IMR-90 (cell line): ENCODE data around the gene DNAH17. TPM values are rescaled to one million over a fixed set of nuclear protein-coding genes. Genes with fewer than 3 reads are reported as not detected.

Source experiments
- ATAC-seq: fragments of 200-7000 bp; cut with Tn5 transposase; 2 replicates; pipeline ENCODE4 v1.9.1; 2020; ENCODE audit warnings: low read depth, mild to moderate bottlenecking, moderate library complexity
- BruUV-seq: library from RNA; stranded (reverse); fragments of 400-500 nt; replicated peaks from 2 replicates; lab custom pipeline; 2021; lab: Mats Ljungman, UMichigan
- CTCF ChIA-PET: fragments of 300-600 bp; formaldehyde crosslinking; extraction: SDS; loops from one replicate; lab custom pipeline; 2021; ENCODE audit warnings: antibody characterized with exemption; lab: Yijun Ruan, JAX
- POLR2A ChIA-PET: fragments of 300-600 bp; sonication (Branson Sonifier 250); formaldehyde crosslinking; loops from one replicate; lab custom pipeline; 2022; ENCODE audit warnings: antibody characterized with exemption; ENCODE audit not compliant: unreplicated experiment; lab: Charles Lee
- DNase-seq: peaks from one replicate; pipeline ENCODE4 v3.0.0; 2013
- H2AFZ ChIP-seq: replicated peaks from 2 replicates; pipeline ENCODE3; 2013; ENCODE audit warnings: low read length, mild to moderate bottlenecking; ENCODE audit not compliant: poor library complexity
- H2AK5ac ChIP-seq: 2 replicates; pipeline ENCODE4 v1.6.1; 2013; ENCODE audit warnings: low read depth, low read length, inconsistent platforms
- H2AK9ac ChIP-seq: replicated peaks from 2 replicates; pipeline ENCODE3; 2013; ENCODE audit warnings: mild to moderate bottlenecking, low read depth, low read length, moderate library complexity; ENCODE audit not compliant: poor library complexity
- H2BK120ac ChIP-seq: 2 replicates; pipeline ENCODE4 v1.6.1; 2013; ENCODE audit warnings: low read depth, low read length, inconsistent platforms
- H2BK15ac ChIP-seq: 3 replicates; pipeline ENCODE4 v1.6.1; 2013; ENCODE audit warnings: low read depth, low read length, inconsistent platforms
- H2BK20ac ChIP-seq: 2 replicates; pipeline ENCODE4 v1.6.1; 2013; ENCODE audit warnings: low read depth, mild to moderate bottlenecking, inconsistent platforms, low read length, moderate library complexity
- H2BK5ac ChIP-seq: 2 replicates; pipeline ENCODE4 v1.6.1; 2013; ENCODE audit warnings: mild to moderate bottlenecking, low read depth, low read length, inconsistent platforms; ENCODE audit not compliant: poor library complexity, severe bottlenecking
- H3K14ac ChIP-seq: replicated peaks from 2 replicates; pipeline ENCODE4 v1.6.1; 2013; ENCODE audit warnings: low read depth, low read length, inconsistent platforms
- H3K18ac ChIP-seq: 2 replicates; pipeline ENCODE4 v1.6.1; 2013; ENCODE audit warnings: low read depth, low read length, control low read depth
- H3K23ac ChIP-seq: 2 replicates; pipeline ENCODE4 v1.6.1; 2013; ENCODE audit warnings: low read depth, low read length, inconsistent platforms
- H3K27ac ChIP-seq: 2 replicates; pipeline ENCODE4 v1.5.1; 2013; ENCODE audit warnings: mild to moderate bottlenecking, control low read depth, low read length; ENCODE audit not compliant: insufficient read depth
- H3K27me3 ChIP-seq: 2 replicates; pipeline ENCODE4 v1.6.1; 2013; ENCODE audit warnings: low read length; ENCODE audit not compliant: control insufficient read depth, insufficient read depth
- H3K36me3 ChIP-seq: 2 replicates; pipeline ENCODE4 v1.6.1; 2013; ENCODE audit warnings: low read length, mixed read lengths; ENCODE audit not compliant: control insufficient read depth, insufficient read depth
- H3K4ac ChIP-seq: 2 replicates; pipeline ENCODE4 v1.6.1; 2013; ENCODE audit warnings: low read depth, low read length, inconsistent platforms
- H3K4me1 ChIP-seq: 2 replicates; pipeline ENCODE4 v1.6.1; 2013; ENCODE audit warnings: low read length, mixed read lengths; ENCODE audit not compliant: control insufficient read depth, insufficient read depth
- H3K4me2 ChIP-seq: 2 replicates; pipeline ENCODE4 v1.6.1; 2013; ENCODE audit warnings: low read depth, mild to moderate bottlenecking, control low read depth, low read length, moderate library complexity
- H3K4me3 ChIP-seq: 2 replicates; pipeline ENCODE4 v1.5.1; 2013; ENCODE audit warnings: low read depth, mild to moderate bottlenecking, control low read depth, low read length, moderate library complexity; ENCODE audit not compliant: insufficient read depth
- H3K56ac ChIP-seq: 2 replicates; pipeline ENCODE4 v1.6.1; 2013; ENCODE audit warnings: low read length, inconsistent platforms; ENCODE audit not compliant: insufficient read depth; ENCODE audit errors: extremely low read depth
- H3K79me1 ChIP-seq, 2 experiments: 2 replicates each; pipeline ENCODE4 v1.6.1; 2013; ENCODE audit warnings: low read length in 2 of 2, inconsistent platforms in 1 of 2, low read depth in 1 of 2
- H3K9ac ChIP-seq: 2 replicates; pipeline ENCODE4 v1.6.1; 2013; ENCODE audit warnings: low read depth, low read length, control low read depth
- H3K9me1 ChIP-seq: 2 replicates; pipeline ENCODE4 v1.6.1; 2013; ENCODE audit warnings: low read length, inconsistent platforms; ENCODE audit not compliant: insufficient read depth
- H3K9me3 ChIP-seq: 2 replicates; pipeline ENCODE4 v1.6.1; 2013; ENCODE audit warnings: low read length; ENCODE audit not compliant: control insufficient read depth, insufficient read depth
- H4K20me1 ChIP-seq: 2 replicates; pipeline ENCODE4 v1.6.1; 2013; ENCODE audit warnings: low read length, inconsistent platforms; ENCODE audit not compliant: insufficient read depth
- H4K5ac ChIP-seq: 2 replicates; pipeline ENCODE4 v1.6.1; 2013; ENCODE audit warnings: mild to moderate bottlenecking, low read depth, low read length, control low read depth
- H4K8ac ChIP-seq, 2 experiments: 2 replicates each; pipeline ENCODE4 v1.6.1; 2013; ENCODE audit warnings: low read depth in 2 of 2, low read length in 2 of 2, control low read depth in 1 of 2, inconsistent platforms in 1 of 2
- H4K91ac ChIP-seq: 2 replicates; pipeline ENCODE4 v1.6.1; 2013; ENCODE audit warnings: low read depth, low read length, inconsistent platforms; ENCODE audit not compliant: insufficient read depth
- BHLHE40 ChIP-seq: fragments of 150-350 bp; IDR thresholded peaks from 2 replicates; pipeline ENCODE4 v1.6.1; 2016; ENCODE audit warnings: mild to moderate bottlenecking, low read depth, low read length
- CEBPB ChIP-seq: IDR thresholded peaks from 2 replicates; pipeline ENCODE4 v1.6.1; 2012; ENCODE audit warnings: low read depth, low read length, improper control_type of control experiment
- CHD1 ChIP-seq: IDR thresholded peaks from 2 replicates; pipeline ENCODE4 v1.6.1; 2012; ENCODE audit warnings: low read depth, low read length, improper control_type of control experiment
- FOS ChIP-seq: fragments of 150-350 bp; IDR thresholded peaks from 2 replicates; pipeline ENCODE4 v1.6.1; 2016; ENCODE audit warnings: low read depth, low read length
- MAFK ChIP-seq: IDR thresholded peaks from 2 replicates; pipeline ENCODE4 v1.6.1; 2012; ENCODE audit warnings: low read depth, low read length, improper control_type of control experiment
- MAZ ChIP-seq: IDR thresholded peaks from 2 replicates; pipeline ENCODE4 v1.6.1; 2012; ENCODE audit warnings: low read depth, mild to moderate bottlenecking, low read length, improper control_type of control experiment, moderate library complexity, borderline replicate concordance
- MXI1 ChIP-seq: IDR thresholded peaks from 2 replicates; pipeline ENCODE4 v1.6.1; 2012; ENCODE audit warnings: low read depth, mild to moderate bottlenecking, low read length, moderate library complexity, borderline replicate concordance
- NFE2L2 ChIP-seq: fragments of 150-350 bp; IDR thresholded peaks from 2 replicates; pipeline ENCODE4 v1.6.1; 2016; ENCODE audit warnings: low read depth, mild to moderate bottlenecking, low read length
- POLR2A ChIP-seq: IDR thresholded peaks from 2 replicates; pipeline ENCODE4 v1.6.1; 2012; ENCODE audit warnings: mild to moderate bottlenecking, low read depth, low read length
- RAD21 ChIP-seq: IDR thresholded peaks from 2 replicates; pipeline ENCODE4 v1.6.1; 2012; ENCODE audit warnings: low read length, improper control_type of control experiment
- RCOR1 ChIP-seq: IDR thresholded peaks from 2 replicates; pipeline ENCODE4 v1.6.1; 2012; ENCODE audit warnings: mild to moderate bottlenecking, low read length, improper control_type of control experiment; ENCODE audit not compliant: insufficient replicate concordance
- RFX5 ChIP-seq: IDR thresholded peaks from 2 replicates; pipeline ENCODE4 v1.8.0; 2012; ENCODE audit warnings: low read depth, mild to moderate bottlenecking, low read length, moderate library complexity
- SMC3 ChIP-seq: fragments of 150-350 bp; IDR thresholded peaks from 2 replicates; pipeline ENCODE4 v1.6.1; 2016; ENCODE audit warnings: low read depth, mild to moderate bottlenecking, antibody characterized with exemption, low read length, moderate library complexity
- WGBS, 2 experiments: methylation state at CpG; one replicate each; pipeline versions ENCODE4 v1.1.5 to v1.1.7; 2013; ENCODE audit warnings: missing lambda C conversion rate in 2 of 2; ENCODE audit not compliant: insufficient read length in 1 of 2; ENCODE audit errors: extremely low coverage in 2 of 2; 5-methylcytosine and 5-hydroxymethylcytosine counted together
- dilution Hi-C: fragments of 300-500 bp; cut with HindIII; formaldehyde crosslinking; loops from one replicate; pipeline ENCODE4 v1.14.3; 2018; ENCODE audit warnings: low sequenced_read_pairs; ENCODE audit not compliant: unreplicated experiment
- in situ Hi-C: fragments of 300-500 bp; cut with MboI; formaldehyde crosslinking; loops from 3 replicates; pipeline ENCODE4 v1.14.3; 2019; ENCODE audit warnings: low sequenced_read_pairs, inconsistent platforms, mixed read lengths
- intact Hi-C: fragments of 100-400 bp; cut with micrococcal nuclease; formaldehyde crosslinking; loops from 2 replicates; pipeline ENCODE4 v1.10.0; 2022
- polyA plus RNA-seq, 3 experiments: library from polyadenylated mRNA; depleted of rRNA; stranded (reverse); fragments of >200 nt; gene quantifications; 2 replicates each; pipeline ENCODE4 v1.2.3, GENCODE V29; 2012; ENCODE audit warnings: low replicate concordance in 1 of 3
- total RNA-seq: library from RNA; depleted of rRNA; stranded (reverse); fragments of >200 nt; gene quantifications from 2 replicates; pipeline ENCODE4 v1.2.3, GENCODE V29; 2012
- TF ChIP-seq, protein P1 (sequence below): conservative IDR thresholded peaks from 2 replicates; pipeline ENCODE4 v1.5.1; 2012; ENCODE audit warnings: mild to moderate bottlenecking, low read depth, low read length, improper control_type of control experiment
- TF ChIP-seq, protein P2 (sequence below): fragments of 150-350 bp; IDR thresholded peaks from 2 replicates; pipeline ENCODE4 v1.6.1; 2016; ENCODE audit warnings: low read depth, mild to moderate bottlenecking, low read length, moderate library complexity, borderline replicate concordance

Gene DNAH17
- total and polyA plus RNA-seq, 2 of the 4 experiments (the other 2 are of a cell fraction), result not detected

DNA sequence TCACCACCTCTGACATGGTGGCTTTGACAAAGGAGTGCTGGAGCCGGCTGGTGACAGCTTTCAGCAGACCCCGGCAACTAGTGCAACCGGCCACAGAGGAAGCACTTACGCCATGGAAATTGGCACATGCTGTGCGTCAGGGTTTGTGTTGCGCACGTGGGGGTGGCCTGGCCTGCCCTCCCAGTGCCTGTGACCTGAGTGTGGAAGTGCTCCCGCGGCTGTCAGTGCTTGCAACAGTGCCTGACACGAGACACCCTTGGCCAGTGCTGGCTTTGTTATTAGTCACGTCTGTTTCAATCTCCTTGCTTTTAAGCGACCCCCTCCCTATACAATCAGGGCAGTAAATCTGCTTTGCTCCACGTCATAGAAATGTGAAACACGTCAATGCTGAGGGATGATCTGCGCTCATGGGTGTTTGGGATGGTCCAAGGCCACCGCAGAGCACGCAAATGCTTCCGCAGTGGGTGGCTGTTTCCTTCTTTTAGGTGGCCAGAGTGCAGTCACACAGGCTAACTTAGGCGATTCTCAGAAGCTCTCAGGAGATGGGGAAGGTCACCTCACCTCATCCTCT lies 134.5 kb downstream of the DNAH17 start:
- no peaks in the 10 kb centered on the region for H3K9me1 ChIP-seq
- H3K4me2 ChIP-seq, result no peak overlapping the region; the same call in 1 of the 2 replicates
- H3K18ac ChIP-seq, result peak overlapping the region; percentile 56; the same call in 1 of the 2 replicates
- H4K5ac ChIP-seq, result peak overlapping the region; percentile 34; the same call in 1 of the 2 replicates
- no peaks in the 10 kb centered on the region for H3K9me3 ChIP-seq
- H3K4me3 ChIP-seq, result no peak overlapping the region
- in situ Hi-C loops (no loop called here), dilution Hi-C loops (no loop called here), intact Hi-C loops (no loop called here)
- no peak overlapping the region for H3K14ac ChIP-seq
- DNase-seq (peak; percentile 88), ATAC-seq (peak; percentile 83)
- peak overlapping the region; percentile 7 for H2BK5ac ChIP-seq
- H2BK20ac ChIP-seq, result no peak overlapping the region
- POLR2A ChIA-PET, result no interaction called here
- peak overlapping the region; percentile 36 for H2AFZ ChIP-seq
- H3K36me3 ChIP-seq, result no peaks in the 10 kb centered on the region
- H3K9ac ChIP-seq, result peak overlapping the region; percentile 12; the same call in 1 of the 2 replicates
- no peaks in the 10 kb centered on the region for H4K20me1 ChIP-seq
- WGBS, 2 experiments, result 30% methylated on average over 12 of the region's 19 CpGs; no CpG with 5 or more reads in 1 of the 2 experiments
- CTCF ChIA-PET, result interaction anchor here (1.0 kb wide), 1 partner anchor 28 kb away, joined by 3 read pairs; no protein-coding TSS in a partner anchor
- peak overlapping the region; percentile 40; the same call in 1 of the 2 replicates for H3K23ac ChIP-seq
- H2AK9ac ChIP-seq, result no peak overlapping the region
- no peaks in the 10 kb centered on the region for H3K79me1 ChIP-seq
- H3K4ac ChIP-seq, result no peak overlapping the region
- H3K27ac ChIP-seq, result peak overlapping the region; percentile 83
- H3K4me1 ChIP-seq, result peaks cover 10% of the 10 kb centered on the region; the same call in 1 of the 2 replicates
- H2AK5ac ChIP-seq, result peak overlapping the region; percentile 3; the same call in 1 of the 2 replicates
- H2BK15ac ChIP-seq, result no peak overlapping the region; the same call in 2 of the 3 replicates
- no peak overlapping the region; the same call in 1 of the 2 replicates for H2BK120ac ChIP-seq
- H4K8ac ChIP-seq, result peak overlapping the region in 1 of 2 experiments; percentile 86; a peak in 2 of 4 replicates
- no TSS peak for BruUV-seq
- H3K27me3 ChIP-seq, result no peaks in the 10 kb centered on the region
- no peak overlapping the region for H3K56ac ChIP-seq
- H4K91ac ChIP-seq, result peak overlapping the region; percentile 58; the same call in 1 of the 2 replicates
- TF ChIP-seq, protein P1, sequence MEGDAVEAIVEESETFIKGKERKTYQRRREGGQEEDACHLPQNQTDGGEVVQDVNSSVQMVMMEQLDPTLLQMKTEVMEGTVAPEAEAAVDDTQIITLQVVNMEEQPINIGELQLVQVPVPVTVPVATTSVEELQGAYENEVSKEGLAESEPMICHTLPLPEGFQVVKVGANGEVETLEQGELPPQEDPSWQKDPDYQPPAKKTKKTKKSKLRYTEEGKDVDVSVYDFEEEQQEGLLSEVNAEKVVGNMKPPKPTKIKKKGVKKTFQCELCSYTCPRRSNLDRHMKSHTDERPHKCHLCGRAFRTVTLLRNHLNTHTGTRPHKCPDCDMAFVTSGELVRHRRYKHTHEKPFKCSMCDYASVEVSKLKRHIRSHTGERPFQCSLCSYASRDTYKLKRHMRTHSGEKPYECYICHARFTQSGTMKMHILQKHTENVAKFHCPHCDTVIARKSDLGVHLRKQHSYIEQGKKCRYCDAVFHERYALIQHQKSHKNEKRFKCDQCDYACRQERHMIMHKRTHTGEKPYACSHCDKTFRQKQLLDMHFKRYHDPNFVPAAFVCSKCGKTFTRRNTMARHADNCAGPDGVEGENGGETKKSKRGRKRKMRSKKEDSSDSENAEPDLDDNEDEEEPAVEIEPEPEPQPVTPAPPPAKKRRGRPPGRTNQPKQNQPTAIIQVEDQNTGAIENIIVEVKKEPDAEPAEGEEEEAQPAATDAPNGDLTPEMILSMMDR, result no peak
- TF ChIP-seq RCOR1 (no peak), RFX5 (no peak), RAD21 (no peak), BHLHE40 (peak; percentile 93), POLR2A (no peak), MXI1 (peak; percentile 34; the same call in 1 of the 2 replicates), CHD1 (no peak), CEBPB (peak; percentile 83), MAZ (peak; percentile 20; the same call in 1 of the 2 replicates), MAFK (no peak), FOS (peak; percentile 59; the same call in 1 of the 2 replicates), SMC3 (no peak), NFE2L2 (no peak)
- TF ChIP-seq, protein P2, sequence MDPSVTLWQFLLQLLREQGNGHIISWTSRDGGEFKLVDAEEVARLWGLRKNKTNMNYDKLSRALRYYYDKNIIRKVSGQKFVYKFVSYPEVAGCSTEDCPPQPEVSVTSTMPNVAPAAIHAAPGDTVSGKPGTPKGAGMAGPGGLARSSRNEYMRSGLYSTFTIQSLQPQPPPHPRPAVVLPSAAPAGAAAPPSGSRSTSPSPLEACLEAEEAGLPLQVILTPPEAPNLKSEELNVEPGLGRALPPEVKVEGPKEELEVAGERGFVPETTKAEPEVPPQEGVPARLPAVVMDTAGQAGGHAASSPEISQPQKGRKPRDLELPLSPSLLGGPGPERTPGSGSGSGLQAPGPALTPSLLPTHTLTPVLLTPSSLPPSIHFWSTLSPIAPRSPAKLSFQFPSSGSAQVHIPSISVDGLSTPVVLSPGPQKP, result no peak
